Cortex of kidney (tissue), 1 donor: ENCODE measurements around the gene KCNJ15.

ENCODE experiments used
- DNase-seq: peaks from one replicate; lab custom pipeline; 2025; lab: John Stamatoyannopoulos, UW

Gene KCNJ15

GRCh38 chr21:38268864-38269575 is 12.2 kb downstream of the KCNJ15 start:
- DNase-seq, result no peak

- DNase-seq, result no peak
Measured at GRCh38 chr21:38269576-38269936, 12.8 kb downstream of the KCNJ15 start.

- no peak for DNase-seq
Measured at GRCh38 chr21:38272215-38272614, 15.4 kb downstream of the KCNJ15 start.

- DNase-seq, result no peak
Measured at GRCh38 chr21:38273745-38274542, 17.2 kb downstream of the KCNJ15 start.

GRCh38 chr21:38277501-38278131 is 20.8 kb downstream of the KCNJ15 start:
- DNase-seq, result no peak

- DNase-seq, result no peak
Measured at GRCh38 chr21:38280454-38280853, 23.7 kb downstream of the KCNJ15 start.

- DNase-seq, result no peak
Measured at GRCh38 chr21:38280867-38281266, 24.1 kb downstream of the KCNJ15 start.

- no peak for DNase-seq
Measured at GRCh38 chr21:38282921-38283320, 26.1 kb downstream of the KCNJ15 start.

GRCh38 chr21:38284216-38284615 is 27.4 kb downstream of the KCNJ15 start:
- DNase-seq, result no peak

GRCh38 chr21:38286739-38287471 is 30.1 kb downstream of the KCNJ15 start:
- no peak for DNase-seq

- no peak for DNase-seq
Measured at GRCh38 chr21:38287476-38287875, 30.7 kb downstream of the KCNJ15 start.

- no peak for DNase-seq
Measured at GRCh38 chr21:38289705-38290485, 33.1 kb downstream of the KCNJ15 start.

- DNase-seq, result no peak
Measured at GRCh38 chr21:38290809-38291208, 34.0 kb downstream of the KCNJ15 start.

GRCh38 chr21:38291874-38292273 is 35.1 kb downstream of the KCNJ15 start:
- no peak for DNase-seq

- DNase-seq, result no peak
Measured at GRCh38 chr21:38293113-38293512, 36.3 kb downstream of the KCNJ15 start.

- DNase-seq, result no peak
Measured at GRCh38 chr21:38293765-38294164, 37.0 kb downstream of the KCNJ15 start.

- no peak for DNase-seq
Measured at GRCh38 chr21:38294609-38295008, 37.8 kb downstream of the KCNJ15 start.

- no peak for DNase-seq
Measured at GRCh38 chr21:38295997-38296764, 39.4 kb downstream of the KCNJ15 start.

GRCh38 chr21:38297194-38297631 is 40.4 kb downstream of the KCNJ15 start:
- DNase-seq, result no peak

GRCh38 chr21:38297871-38298270 is 41.1 kb downstream of the KCNJ15 start:
- no peak for DNase-seq

GRCh38 chr21:38298832-38299231 is 42.0 kb downstream of the KCNJ15 start:
- no peak for DNase-seq
